ENCODE data around the gene NELL1. TPM values are rescaled to one million over a fixed set of nuclear protein-coding genes. Genes with fewer than 3 reads are reported as not detected.

The NELL1 gene
- total and polyA plus RNA-seq, 2 experiments from 2014 or later: not detected

GRCh38 chr11:20795005-20795404 is 125.6 kb downstream of the NELL1 start:
- Histone ChIP-seq H3K9ac (no peak overlapping the region), H4K20me1 (ENCODE audit: insufficient read depth) (no peaks in the 10 kb centered on the region), H3K36me3 (ENCODE audit: low read depth) (no peaks in the 10 kb centered on the region), H3K27ac (no peak overlapping the region), H2AFZ (no peak overlapping the region), H3K4me2 (ENCODE audit: unreplicated experiment) (no peak overlapping the region), H3K79me2 (ENCODE audit: insufficient read depth) (no peaks in the 10 kb centered on the region), H3K4me3 (no peak overlapping the region), H3K27me3 (replicated peaks; ENCODE audit: insufficient read depth) (no peaks in the 10 kb centered on the region), H3K9me3 (ENCODE audit: low read depth) (no peaks in the 10 kb centered on the region), H3K9me2 (ENCODE audit: insufficient read depth) (no peaks in the 10 kb centered on the region), H3K4me1 (ENCODE audit: insufficient read depth) (no peaks in the 10 kb centered on the region), H3F3A (ENCODE audit: insufficient read depth) (no peaks in the 10 kb centered on the region)
- DNase-seq: no peak
- in situ Hi-C loops (cut with MboI): no loop called here
- WGBS, 2 experiments (ENCODE audit: low coverage in 1 of 2, low lambda C conversion rate in 2 of 2, missing lambda C conversion rate in 2 of 2): 10 to 13% methylated on average over 3 of the region's 3 CpGs
- TF ChIP-seq EZH2phosphoT487 (IDR thresholded peaks at IDR 0.05; ENCODE audit: insufficient read depth, low read depth) (no peak), EZH2 (IDR thresholded peaks at IDR 0.05; ENCODE audit: insufficient read depth, poor library complexity, severe bottlenecking) (no peak)

DNA sequence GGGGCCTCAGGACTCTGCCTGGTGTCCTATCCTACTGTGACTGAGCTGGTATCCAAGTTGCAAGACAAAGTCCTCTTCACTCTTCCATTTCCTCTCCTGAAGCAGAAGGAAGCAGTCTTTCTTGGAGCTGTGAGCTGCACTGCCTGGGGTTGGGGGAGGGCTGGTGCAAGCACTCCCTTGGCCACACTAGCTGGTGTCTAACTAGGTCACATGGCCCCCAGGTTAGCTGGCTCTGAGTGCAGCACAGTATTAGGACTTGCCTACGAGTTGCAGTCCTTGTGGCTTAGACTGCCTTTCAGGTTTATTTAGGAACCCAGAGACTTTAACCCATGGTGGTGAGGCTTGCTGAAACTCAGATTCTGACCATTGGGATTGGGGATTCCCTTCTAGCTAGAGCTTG is 138.9 kb downstream of the NELL1 start:
- in situ Hi-C loops (cut with MboI): no loop called here
- WGBS, 2 experiments (ENCODE audit: low coverage in 1 of 2, low lambda C conversion rate in 2 of 2, missing lambda C conversion rate in 2 of 2): 0 to 5% methylated on average over 1 of the region's 1 CpG
- Histone ChIP-seq H3K79me2 (ENCODE audit: insufficient read depth) (no peaks in the 10 kb centered on the region), H3K4me3 (no peak overlapping the region), H2AFZ (no peak overlapping the region), H3K9me3 (ENCODE audit: low read depth) (no peaks in the 10 kb centered on the region), H4K20me1 (ENCODE audit: insufficient read depth) (no peaks in the 10 kb centered on the region), H3K9me2 (ENCODE audit: insufficient read depth) (no peaks in the 10 kb centered on the region), H3K27me3 (replicated peaks; ENCODE audit: insufficient read depth) (no peaks in the 10 kb centered on the region), H3K9ac (no peak overlapping the region), H3K4me2 (ENCODE audit: unreplicated experiment) (no peak overlapping the region), H3F3A (ENCODE audit: insufficient read depth) (no peaks in the 10 kb centered on the region), H3K27ac (no peak overlapping the region), H3K4me1 (ENCODE audit: insufficient read depth) (no peaks in the 10 kb centered on the region), H3K36me3 (ENCODE audit: low read depth) (no peaks in the 10 kb centered on the region)
- DNase-seq: no peak
- no peak for TF ChIP-seq EZH2 (IDR thresholded peaks at IDR 0.05; ENCODE audit: insufficient read depth, poor library complexity, severe bottlenecking)
- no peak for TF ChIP-seq EZH2phosphoT487 (IDR thresholded peaks at IDR 0.05; ENCODE audit: insufficient read depth, low read depth)

GRCh38 chr11:20821046-20821445 is 151.7 kb downstream of the NELL1 start:
- H3K4me1 ChIP-seq (ENCODE audit: insufficient read depth): no peaks in the 10 kb centered on the region
- H3K27ac ChIP-seq: no peak overlapping the region
- no peaks in the 10 kb centered on the region for H3K9me2 ChIP-seq (ENCODE audit: insufficient read depth)
- WGBS, 2 experiments (ENCODE audit: low coverage in 1 of 2, low lambda C conversion rate in 2 of 2, missing lambda C conversion rate in 2 of 2): 12 to 21% methylated on average over 2 of the region's 2 CpGs
- H3K27me3 ChIP-seq (replicated peaks; ENCODE audit: insufficient read depth): no peaks in the 10 kb centered on the region
- no peak overlapping the region for H3K4me3 ChIP-seq
- no peaks in the 10 kb centered on the region for H4K20me1 ChIP-seq (ENCODE audit: insufficient read depth)
- H3K36me3 ChIP-seq (ENCODE audit: low read depth): no peaks in the 10 kb centered on the region
- H3K4me2 ChIP-seq (ENCODE audit: unreplicated experiment): no peak overlapping the region
- no peak overlapping the region for H2AFZ ChIP-seq
- DNase-seq: no peak
- no peaks in the 10 kb centered on the region for H3K79me2 ChIP-seq (ENCODE audit: insufficient read depth)
- TF ChIP-seq EZH2phosphoT487 (IDR thresholded peaks at IDR 0.05; ENCODE audit: insufficient read depth, low read depth) (no peak), EZH2 (IDR thresholded peaks at IDR 0.05; ENCODE audit: insufficient read depth, poor library complexity, severe bottlenecking) (no peak)
- in situ Hi-C loops (cut with MboI): no loop called here
- H3K9ac ChIP-seq: no peak overlapping the region
- no peaks in the 10 kb centered on the region for H3F3A ChIP-seq (ENCODE audit: insufficient read depth)
- no peaks in the 10 kb centered on the region for H3K9me3 ChIP-seq (ENCODE audit: low read depth)

DNA sequence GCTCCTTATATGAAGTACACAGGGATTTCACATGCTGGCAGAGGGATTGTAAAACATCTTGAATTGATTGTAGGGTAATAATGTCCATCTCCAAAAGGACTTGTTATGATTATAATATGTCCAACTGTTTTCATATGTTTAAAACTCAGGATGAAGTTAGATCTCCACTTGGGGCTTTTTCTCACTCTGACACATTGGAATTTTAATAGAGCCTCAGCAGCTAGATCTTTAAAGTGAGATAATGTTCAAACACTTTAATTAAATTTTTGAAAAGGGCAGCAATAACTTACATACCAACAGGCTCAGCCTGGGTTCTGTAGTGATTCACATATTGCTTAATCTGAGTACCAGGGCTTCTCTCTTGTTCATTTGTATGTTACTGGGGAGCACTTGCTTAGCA is 152.1 kb downstream of the NELL1 start:
- no peaks in the 10 kb centered on the region for H3F3A ChIP-seq (ENCODE audit: insufficient read depth)
- H3K27me3 ChIP-seq (replicated peaks; ENCODE audit: insufficient read depth): no peaks in the 10 kb centered on the region
- no peaks in the 10 kb centered on the region for H3K36me3 ChIP-seq (ENCODE audit: low read depth)
- H3K79me2 ChIP-seq (ENCODE audit: insufficient read depth): no peaks in the 10 kb centered on the region
- H3K9me2 ChIP-seq (ENCODE audit: insufficient read depth): no peaks in the 10 kb centered on the region
- H3K27ac ChIP-seq: no peak overlapping the region
- H3K9ac ChIP-seq: no peak overlapping the region
- H3K4me3 ChIP-seq: no peak overlapping the region
- no peak overlapping the region for H3K4me2 ChIP-seq (ENCODE audit: unreplicated experiment)
- H3K9me3 ChIP-seq (ENCODE audit: low read depth): no peaks in the 10 kb centered on the region
- no peak overlapping the region for H2AFZ ChIP-seq
- no peak for DNase-seq
- in situ Hi-C loops (cut with MboI): no loop called here
- TF ChIP-seq EZH2 (IDR thresholded peaks at IDR 0.05; ENCODE audit: insufficient read depth, poor library complexity, severe bottlenecking) (no peak), EZH2phosphoT487 (IDR thresholded peaks at IDR 0.05; ENCODE audit: insufficient read depth, low read depth) (no peak)
- H4K20me1 ChIP-seq (ENCODE audit: insufficient read depth): no peaks in the 10 kb centered on the region
- H3K4me1 ChIP-seq (ENCODE audit: insufficient read depth): no peaks in the 10 kb centered on the region

DNA sequence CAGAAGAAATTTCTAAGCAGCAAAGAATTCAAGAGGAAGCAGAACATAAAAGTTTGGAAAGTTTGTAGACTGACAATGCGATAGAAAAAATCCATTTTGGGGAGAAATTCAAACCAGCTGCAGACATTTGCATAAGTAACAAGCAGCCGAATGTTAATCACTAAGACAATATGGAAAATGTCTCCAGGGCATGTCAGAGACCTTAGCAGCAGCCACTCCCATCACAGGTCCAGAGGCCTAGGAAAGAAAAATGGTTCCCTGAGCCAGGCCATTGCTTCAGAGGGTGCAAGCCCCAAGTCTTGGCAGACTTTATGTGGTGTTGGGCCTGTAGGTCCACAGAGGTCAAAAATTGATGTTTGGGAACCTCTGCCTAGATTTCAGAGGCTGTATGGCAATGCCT is 155.4 kb downstream of the NELL1 start:
- H4K20me1 ChIP-seq (ENCODE audit: insufficient read depth): no peaks in the 10 kb centered on the region
- H3K9me3 ChIP-seq (ENCODE audit: low read depth): no peaks in the 10 kb centered on the region
- H3F3A ChIP-seq (ENCODE audit: insufficient read depth): no peaks in the 10 kb centered on the region
- WGBS, 2 experiments (ENCODE audit: low coverage in 1 of 2, low lambda C conversion rate in 2 of 2, missing lambda C conversion rate in 2 of 2): 0% methylated on average over 2 of the region's 2 CpGs
- DNase-seq: no peak
- in situ Hi-C loops (cut with MboI): no loop called here
- H3K9ac ChIP-seq: no peak overlapping the region
- no peak overlapping the region for H3K4me3 ChIP-seq
- no peaks in the 10 kb centered on the region for H3K4me1 ChIP-seq (ENCODE audit: insufficient read depth)
- TF ChIP-seq EZH2phosphoT487 (IDR thresholded peaks at IDR 0.05; ENCODE audit: insufficient read depth, low read depth): no peak
- TF ChIP-seq EZH2 (IDR thresholded peaks at IDR 0.05; ENCODE audit: insufficient read depth, poor library complexity, severe bottlenecking): no peak
- H3K4me2 ChIP-seq (ENCODE audit: unreplicated experiment): no peak overlapping the region
- H3K36me3 ChIP-seq (ENCODE audit: low read depth): no peaks in the 10 kb centered on the region
- no peak overlapping the region for H2AFZ ChIP-seq
- H3K79me2 ChIP-seq (ENCODE audit: insufficient read depth): no peaks in the 10 kb centered on the region
- no peak overlapping the region for H3K27ac ChIP-seq
- H3K9me2 ChIP-seq (ENCODE audit: insufficient read depth): no peaks in the 10 kb centered on the region
- no peaks in the 10 kb centered on the region for H3K27me3 ChIP-seq (replicated peaks; ENCODE audit: insufficient read depth)
